AG08396 (cell line): ENCODE results near the gene OR4K2.
"Not testable (repeated sequence)": the region's sequence is repeated elsewhere in the genome, so short reads cannot be mapped to it uniquely, and the experiment has no call there.

Experiments
- DNase-seq: peaks from one replicate; pipeline ENCODE4 v3.0.0; 2012; ENCODE audit warnings: low spot score, mixed read lengths

OR4K2 gene

GRCh38 chr14:19874842-19875241, at the start of gene OR4K2:
TSS of gene OR4K2 (plus strand) at chr14:19875142. CDS start at chr14:19876268, 1,126 bp downstream.
- no peak for DNase-seq

DNA sequence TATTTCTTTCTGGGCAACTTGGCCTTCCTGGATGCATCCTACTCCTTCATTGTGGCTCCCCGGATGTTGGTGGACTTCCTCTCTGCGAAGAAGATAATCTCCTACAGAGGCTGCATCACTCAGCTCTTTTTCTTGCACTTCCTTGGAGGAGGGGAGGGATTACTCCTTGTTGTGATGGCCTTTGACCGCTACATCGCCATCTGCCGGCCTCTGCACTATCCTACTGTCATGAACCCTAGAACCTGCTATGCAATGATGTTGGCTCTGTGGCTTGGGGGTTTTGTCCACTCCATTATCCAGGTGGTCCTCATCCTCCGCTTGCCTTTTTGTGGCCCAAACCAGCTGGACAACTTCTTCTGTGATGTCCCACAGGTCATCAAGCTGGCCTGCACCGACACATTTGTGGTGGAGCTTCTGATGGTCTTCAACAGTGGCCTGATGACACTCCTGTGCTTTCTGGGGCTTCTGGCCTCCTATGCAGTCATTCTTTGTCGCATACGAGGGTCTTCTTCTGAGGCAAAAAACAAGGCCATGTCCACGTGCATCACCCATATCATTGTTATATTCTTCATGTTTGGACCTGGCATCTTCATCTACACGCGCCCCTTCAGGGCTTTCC, 47.2 kb upstream of the OR4K2 start:
- DNase-seq = not testable (repeated sequence)

- DNase-seq = no peak
Measured at GRCh38 chr14:19828314-19828713, 46.6 kb upstream of the OR4K2 start.

DNA sequence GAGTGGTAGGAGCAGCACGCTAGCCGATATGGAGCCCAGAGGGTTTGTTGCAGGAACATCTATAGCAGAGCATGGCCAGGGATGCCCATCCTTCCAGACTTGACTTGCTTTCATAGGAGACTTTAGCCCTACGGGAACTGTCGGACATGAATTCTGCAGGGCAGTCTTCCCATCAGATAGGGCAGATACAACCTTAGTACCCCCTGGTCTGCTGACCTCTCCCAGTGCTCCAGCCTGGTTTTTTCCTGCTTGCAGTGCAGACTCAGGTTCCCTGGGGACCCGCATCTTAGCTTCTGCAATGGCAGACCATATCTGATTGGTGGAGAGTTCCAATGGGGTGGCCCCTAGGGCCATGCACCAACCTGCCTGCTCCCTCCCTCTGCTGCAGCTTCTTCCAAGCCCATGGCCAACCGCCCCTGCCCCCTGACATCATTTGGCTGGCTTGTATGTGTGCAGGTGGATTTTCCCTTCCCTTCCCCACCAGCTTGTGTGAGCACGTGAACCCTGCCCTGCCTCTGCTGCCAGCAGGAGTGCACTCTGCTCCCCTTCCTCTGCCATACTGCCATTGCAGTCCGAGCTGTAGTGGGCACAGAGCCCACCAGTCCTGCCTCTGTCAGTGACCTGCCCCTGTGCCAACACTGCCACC, 40.6 kb upstream of the OR4K2 start:
- not testable (repeated sequence) for DNase-seq

DNA sequence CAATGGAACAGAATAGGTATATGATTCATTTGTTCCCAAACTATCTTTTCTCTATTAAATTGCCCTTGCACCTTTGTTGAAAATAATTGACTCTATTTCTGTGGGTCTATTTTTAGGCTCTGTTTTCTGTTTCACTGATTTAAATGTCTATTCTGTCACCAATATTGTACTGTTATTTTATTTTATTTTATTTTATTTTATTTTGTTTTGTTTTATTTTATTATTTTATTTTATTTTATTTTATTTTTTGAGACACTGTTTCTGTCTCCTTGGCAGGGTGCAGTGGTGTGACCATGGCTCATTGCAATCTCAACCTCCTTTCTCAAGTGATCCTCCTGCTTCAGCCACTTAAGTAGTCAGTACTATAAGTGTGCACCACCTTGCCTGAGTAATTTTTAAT, 36.5 kb upstream of the OR4K2 start:
- no peak for DNase-seq

GRCh38 chr14:19851365-19851764, 23.6 kb upstream of the OR4K2 start:
- no peak for DNase-seq

DNA sequence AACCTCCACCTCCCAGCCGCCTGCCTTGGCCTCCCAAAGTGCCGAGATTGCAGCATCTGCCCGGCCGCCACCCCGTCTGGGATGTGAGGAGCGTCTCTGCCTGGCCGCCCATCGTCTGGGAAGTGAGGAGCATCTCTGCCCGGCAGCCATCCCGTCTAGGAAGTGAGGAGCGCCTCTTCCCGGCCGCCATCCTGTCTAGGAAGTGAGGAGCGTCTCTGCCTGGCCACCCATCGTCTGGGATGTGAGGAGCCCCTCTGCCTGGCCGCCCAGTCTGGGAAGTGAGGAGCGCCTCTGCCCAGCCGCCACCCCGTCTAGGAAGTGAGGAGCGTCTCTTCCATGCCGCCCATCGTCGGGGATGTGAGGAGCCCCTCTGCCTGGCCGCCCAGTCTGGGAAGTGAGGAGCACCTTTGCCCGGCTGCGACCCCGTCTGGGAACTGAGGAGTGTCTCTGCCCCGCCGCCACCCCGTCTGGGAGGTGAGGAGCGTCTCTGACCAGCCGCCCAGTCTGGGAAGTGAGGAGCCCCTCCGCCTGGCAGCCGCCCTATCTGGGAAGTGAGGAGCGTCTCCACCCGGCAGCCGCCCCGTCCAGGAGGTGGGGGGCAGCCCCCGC, 8.8 kb upstream of the OR4K2 start:
- DNase-seq = not testable (repeated sequence)

GRCh38 chr14:19873178-19873577, 1.8 kb upstream of the OR4K2 start:
- DNase-seq = no peak

DNA sequence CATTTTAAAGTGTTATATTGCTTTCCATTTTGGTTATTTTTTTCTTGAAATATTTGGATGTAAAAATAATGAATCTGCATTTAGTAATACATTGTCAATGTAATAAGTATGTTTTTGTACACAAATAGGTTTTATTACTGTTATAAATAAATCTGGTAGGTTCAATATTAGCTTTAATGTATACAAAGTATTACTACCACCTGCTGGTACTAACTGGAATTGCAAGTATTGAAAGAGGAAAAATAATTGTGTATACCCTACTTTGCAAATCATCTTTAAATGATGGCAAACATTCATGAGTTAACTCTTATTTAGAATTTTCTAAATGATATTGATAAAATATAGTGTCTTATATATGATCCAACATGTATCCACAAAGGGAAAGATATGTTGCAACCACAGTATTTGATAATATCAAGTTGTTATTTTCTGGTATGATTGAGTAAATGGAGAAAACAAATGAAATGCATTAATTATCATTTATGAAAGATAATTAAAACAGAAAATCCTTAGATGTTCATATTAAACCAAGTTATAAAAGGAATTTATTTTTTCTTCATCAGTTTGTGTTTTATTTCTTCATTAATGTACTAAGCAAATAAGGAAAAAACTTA, 3.2 kb downstream of the OR4K2 start:
- no peak for DNase-seq

DNA sequence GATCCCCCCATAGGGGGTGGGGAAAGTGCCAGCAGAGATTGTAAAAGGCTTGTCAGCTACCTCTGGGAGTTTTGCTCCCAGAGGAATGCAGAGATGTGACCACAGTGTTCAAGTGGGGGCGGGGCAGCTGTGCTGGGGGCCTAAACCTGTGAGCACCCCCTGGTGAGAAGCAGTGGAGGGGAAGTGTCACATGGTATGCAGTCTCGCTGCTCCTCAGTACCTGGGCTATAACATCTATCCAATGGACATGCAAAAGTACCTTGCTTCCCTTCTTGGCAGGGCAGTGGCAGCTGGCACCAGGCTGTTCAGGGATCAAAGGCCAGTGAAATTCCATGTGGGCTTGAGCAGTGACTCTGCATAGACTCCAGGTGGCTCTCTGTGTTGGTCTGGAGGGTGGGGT, 20.3 kb downstream of the OR4K2 start:
- DNase-seq = no peak

DNA sequence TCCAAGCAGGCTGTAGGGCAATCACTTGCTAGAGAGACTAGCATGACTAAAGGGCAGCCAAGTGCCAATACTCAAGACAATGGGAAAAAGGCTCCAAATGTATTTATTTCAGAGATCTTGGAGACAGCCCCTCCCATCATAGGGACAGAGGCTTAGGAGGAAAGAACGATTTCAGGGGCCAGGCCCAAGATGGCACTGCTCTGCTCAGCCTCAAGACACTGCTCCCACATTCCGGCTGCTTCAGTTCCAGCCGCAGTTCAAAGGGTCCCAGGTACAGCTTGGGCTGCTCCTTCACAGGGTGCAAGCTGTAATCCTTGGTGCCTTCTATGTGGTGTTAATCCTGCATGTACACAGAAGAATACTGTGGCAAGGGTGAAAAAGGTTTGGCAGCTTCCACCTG, 26.1 kb downstream of the OR4K2 start:
- DNase-seq = no peak

DNA sequence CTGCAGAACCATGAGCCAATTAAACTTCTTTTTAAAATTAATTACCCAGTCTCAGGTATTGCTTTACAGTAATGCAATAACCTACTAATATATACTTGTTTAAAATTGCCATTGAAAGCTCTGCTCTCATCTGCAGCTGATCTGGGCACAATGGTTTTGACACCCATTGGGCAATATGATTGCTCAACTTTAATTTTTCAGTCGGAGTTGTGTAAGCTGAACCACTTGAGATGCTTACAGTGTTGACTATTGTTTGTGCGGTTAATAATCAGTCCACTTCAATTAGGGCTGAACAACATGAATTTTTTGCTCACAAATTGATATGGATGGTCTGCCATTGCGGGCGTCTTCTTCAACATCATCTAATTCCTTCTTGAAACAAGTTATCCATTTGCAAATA, 27.5 kb downstream of the OR4K2 start:
- no peak for DNase-seq

DNA sequence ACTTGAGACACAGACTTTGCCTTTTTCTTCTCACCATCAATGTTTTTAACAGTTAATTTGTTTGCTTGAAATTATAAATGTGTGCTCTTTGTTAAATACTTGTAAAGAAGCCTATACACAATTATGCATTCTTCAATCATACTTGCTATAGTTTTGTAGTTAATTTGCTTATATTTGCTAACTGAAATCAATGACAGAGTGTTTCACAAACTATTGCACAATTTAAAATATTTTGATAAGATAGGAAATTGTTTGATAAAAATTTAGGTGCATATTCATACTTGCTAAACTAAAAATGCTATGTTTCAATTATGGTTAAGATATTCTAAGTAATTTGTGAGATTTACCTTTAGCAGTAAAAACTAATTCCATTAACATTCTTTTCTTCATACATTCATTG, 31.7 kb downstream of the OR4K2 start:
- DNase-seq = no peak

DNA sequence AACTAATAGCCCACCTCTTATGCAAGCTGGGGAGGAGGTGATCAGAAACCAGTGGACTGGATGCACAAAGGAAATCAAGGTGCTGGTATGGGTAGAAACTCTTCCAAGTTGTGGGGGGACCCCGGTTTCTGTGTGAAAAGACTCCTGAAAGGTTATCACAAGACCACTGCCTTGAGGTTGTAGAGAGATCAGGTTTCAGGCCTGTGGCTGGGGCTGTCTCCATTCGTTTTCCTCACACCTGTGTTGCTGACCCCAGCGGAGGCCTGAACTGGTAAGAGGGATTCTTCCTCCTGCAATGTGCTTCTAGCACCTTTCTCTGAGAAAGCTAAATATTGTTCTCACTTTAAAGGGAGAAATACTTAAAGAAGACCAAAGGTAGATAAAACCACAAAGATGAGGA, 36.2 kb downstream of the OR4K2 start:
- DNase-seq = no peak

DNA sequence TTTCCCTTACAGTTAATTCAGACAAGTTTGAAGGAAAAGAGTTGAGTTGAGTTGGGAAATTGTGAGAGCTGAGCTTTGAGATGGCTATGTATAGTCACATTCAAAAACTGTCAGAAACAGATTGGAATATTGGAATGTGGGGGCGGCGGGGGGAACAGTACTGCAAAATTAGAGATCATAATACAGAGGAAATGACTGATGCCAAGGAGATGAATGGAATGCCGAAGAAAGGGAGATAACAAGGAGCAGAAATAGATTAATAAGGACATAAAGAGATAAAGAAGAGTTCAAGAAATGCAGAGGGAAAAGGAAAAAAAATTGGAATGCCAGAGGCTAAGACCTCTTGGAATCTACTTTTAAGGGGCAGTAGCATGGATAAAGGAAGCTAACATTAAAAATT, 42.3 kb downstream of the OR4K2 start:
- no peak for DNase-seq

GRCh38 chr14:19917955-19918518, 43.1 kb downstream of the OR4K2 start:
- DNase-seq = no peak

- DNase-seq = no peak
Measured at GRCh38 chr14:19918553-19919264, 43.8 kb downstream of the OR4K2 start.

GRCh38 chr14:19920021-19920657, 45.2 kb downstream of the OR4K2 start, which contains the start of gene OR4K5:
TSS of gene OR4K5 (plus strand) at chr14:19920607. CDS start at chr14:19920607, 0 bp downstream.
- no peak for DNase-seq

- DNase-seq = no peak
Measured at GRCh38 chr14:19930617-19931016, 55.7 kb downstream of the OR4K2 start, which contains the start of gene OR4K1. TSS of gene OR4K1 (plus strand) at chr14:19930917. CDS start at chr14:19935667, 4,750 bp downstream.
